GM23248 (cell line): ENCODE measurements around the gene MPDU1. TPM values are rescaled to one million over a fixed set of nuclear protein-coding genes. Genes with fewer than 3 reads are reported as not detected.

Source experiments
- DNase-seq: peaks from one replicate; pipeline ENCODE4 v3.0.0-alpha.2; 2015
- H2AFZ ChIP-seq: fragments of 200-600 bp; sonication (generic); 2 replicates; pipeline ENCODE4 v1.6.1; 2016; ENCODE audit warnings: antibody characterized with exemption
- H3F3A ChIP-seq: fragments of 200-600 bp; sonication (generic); 2 replicates; pipeline ENCODE4 v1.6.1; 2016; ENCODE audit warnings: mild to moderate bottlenecking, antibody characterized with exemption, mixed run types; ENCODE audit not compliant: insufficient read depth
- H3K27ac ChIP-seq: fragments of 200-600 bp; sonication (generic); 2 replicates; pipeline ENCODE4 v1.5.1; 2016; ENCODE audit warnings: mild to moderate bottlenecking
- H3K27me3 ChIP-seq: fragments of 200-600 bp; sonication (generic); replicated peaks from 2 replicates; pipeline ENCODE4 v1.6.1; 2016; ENCODE audit warnings: mild to moderate bottlenecking; ENCODE audit not compliant: insufficient read depth
- H3K36me3 ChIP-seq: fragments of 200-600 bp; sonication (generic); 2 replicates; pipeline ENCODE4 v1.6.1; 2016; ENCODE audit warnings: low read depth, mild to moderate bottlenecking
- H3K4me1 ChIP-seq: fragments of 200-600 bp; sonication (generic); 2 replicates; pipeline ENCODE4 v1.6.1; 2016; ENCODE audit warnings: mild to moderate bottlenecking; ENCODE audit not compliant: insufficient read depth
- H3K4me2 ChIP-seq: fragments of 200-600 bp; sonication (generic); one replicate; pipeline ENCODE4 v1.6.1; 2016; ENCODE audit warnings: mild to moderate bottlenecking; ENCODE audit not compliant: unreplicated experiment
- H3K4me3 ChIP-seq: fragments of 200-600 bp; sonication (generic); 2 replicates; pipeline ENCODE4 v1.5.1; 2016; ENCODE audit warnings: mild to moderate bottlenecking
- H3K79me2 ChIP-seq: fragments of 200-600 bp; sonication (generic); 2 replicates; pipeline ENCODE4 v1.6.1; 2016; ENCODE audit warnings: mild to moderate bottlenecking; ENCODE audit not compliant: insufficient read depth
- H3K9ac ChIP-seq: fragments of 200-600 bp; sonication (generic); 2 replicates; pipeline ENCODE4 v1.6.1; 2016; ENCODE audit warnings: mild to moderate bottlenecking
- H3K9me2 ChIP-seq: fragments of 200-600 bp; sonication (generic); 2 replicates; pipeline ENCODE4 v1.6.1; 2016; ENCODE audit warnings: mixed run types, mild to moderate bottlenecking, moderate library complexity; ENCODE audit not compliant: insufficient read depth
- H3K9me3 ChIP-seq: fragments of 200-600 bp; sonication (generic); one replicate; pipeline ENCODE4 v1.6.1; 2017; ENCODE audit warnings: low read depth
- H4K20me1 ChIP-seq: fragments of 200-600 bp; sonication (generic); 2 replicates; pipeline ENCODE4 v1.6.0; 2016; ENCODE audit not compliant: insufficient read depth
- EZH2 ChIP-seq: fragments of 200-600 bp; sonication (generic); IDR thresholded peaks from 2 replicates; pipeline ENCODE4 v1.6.1; 2018; ENCODE audit warnings: antibody characterized with exemption, mild to moderate bottlenecking; ENCODE audit not compliant: insufficient read depth, poor library complexity, severe bottlenecking
- EZH2phosphoT487 ChIP-seq: fragments of 200-600 bp; sonication (generic); IDR thresholded peaks from 2 replicates; pipeline ENCODE4 v1.6.1; 2018; ENCODE audit warnings: antibody characterized with exemption, moderate library complexity, mild to moderate bottlenecking, low read depth; ENCODE audit not compliant: insufficient read depth
- WGBS, 2 experiments: methylation state at CpG; one replicate each; pipeline ENCODE4 v1.1.6; 2015 to 2017; ENCODE audit warnings: low lambda C conversion rate in 2 of 2, low coverage in 1 of 2; ENCODE audit errors: missing lambda C conversion rate in 2 of 2; 5-methylcytosine and 5-hydroxymethylcytosine counted together
- in situ Hi-C: fragments of 300-500 bp; cut with MboI; formaldehyde crosslinking; loops from 2 replicates; pipeline ENCODE4 v1.15.0; 2020
- polyA plus RNA-seq: library from polyadenylated mRNA; unstranded; fragments of >200 nt; fragmentation: Nextera tagmentation; extraction: Ambion mirVana; gene quantifications from 2 replicates; pipeline ENCODE4 v1.2.1, GENCODE V29; 2016
- total RNA-seq: library from RNA; depleted of rRNA; stranded (reverse); fragments of >200 nt; shearing (Covaris generic); gene quantifications from 2 replicates; pipeline ENCODE4 v1.2.3, GENCODE V29; 2014

MPDU1 gene
- total and polyA plus RNA-seq, 2 experiments from 2014 or later, result 65.9 to 195 TPM

DNA sequence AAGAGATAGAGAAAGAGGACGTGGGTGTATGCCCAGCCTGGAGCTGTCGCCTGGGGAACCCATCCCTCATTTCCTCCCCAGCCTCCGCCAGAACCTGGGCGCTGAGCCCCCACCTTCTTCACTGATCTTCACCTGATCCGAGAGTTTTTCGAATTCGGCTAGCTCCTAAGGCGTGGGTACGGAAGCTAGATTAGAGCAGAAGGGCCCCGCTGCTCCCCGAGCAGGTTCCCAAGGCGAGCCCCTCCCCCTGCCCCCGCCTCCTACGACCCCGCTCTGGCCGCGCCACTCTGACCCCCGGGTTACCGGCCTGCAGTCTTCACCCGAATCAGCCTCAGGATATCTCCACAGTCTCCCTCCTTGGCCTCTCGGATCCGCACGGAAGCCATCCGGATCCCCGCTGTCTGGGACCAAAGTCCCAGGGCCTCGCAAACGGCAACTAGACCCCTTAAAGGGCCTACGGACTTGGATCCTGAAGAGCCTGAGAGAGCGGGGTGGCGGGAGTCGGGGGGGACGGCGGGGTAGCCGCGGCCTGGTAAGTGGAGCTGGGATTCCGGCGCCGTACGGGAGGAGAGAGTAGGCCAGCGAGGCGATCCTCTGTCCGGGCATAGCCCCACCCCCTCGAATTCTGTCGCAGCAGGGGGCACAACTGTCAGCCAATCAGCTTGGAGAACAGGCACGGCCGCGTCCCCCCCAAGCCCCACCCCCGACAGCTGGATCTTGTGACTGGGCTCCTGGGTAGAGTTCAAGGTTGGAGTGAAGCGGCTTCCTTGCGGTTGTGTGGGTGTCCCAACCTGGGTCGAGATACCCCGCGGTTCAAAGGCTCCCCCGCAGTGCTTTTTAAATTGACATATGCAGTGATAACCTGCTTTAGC, 43.8 kb downstream of the MPDU1 start, which contains the start of gene SAT2:
TSS of gene SAT2 (minus strand) at position 572 of the 872 bp plus-strand sequence. CDS start at position 386, 186 bp downstream.
- no peaks in the 10 kb centered on the region for H3K27me3 ChIP-seq
- H2AFZ ChIP-seq, result peak within 1 kb of the TSS; percentile 89
- H3K4me2 ChIP-seq, result peak within 1 kb of the TSS; percentile 90
- peak within 1 kb of the TSS; percentile 99 for H3K9ac ChIP-seq
- peak within 1 kb of the TSS; percentile 99 for H3K4me3 ChIP-seq
- H3K27ac ChIP-seq, result peak within 1 kb of the TSS; percentile 88
- DNase-seq, result peak; percentile 96
- H3F3A ChIP-seq, result no peaks in the 10 kb centered on the region
- H3K9me2 ChIP-seq, result no peaks in the 10 kb centered on the region
- H3K79me2 ChIP-seq, result peaks cover 12% of the 10 kb centered on the region
- H4K20me1 ChIP-seq, result no peaks in the 10 kb centered on the region
- in situ Hi-C loops, result no loop called here
- H3K36me3 ChIP-seq, result no peaks in the 10 kb centered on the region
- no peaks in the 10 kb centered on the region for H3K4me1 ChIP-seq
- TF ChIP-seq EZH2phosphoT487 (no peak), EZH2 (no peak)
- 2 to 3% methylated on average over 41 to 52 of the region's 54 CpGs for WGBS, 2 experiments
- H3K9me3 ChIP-seq, result no peaks in the 10 kb centered on the region

DNA sequence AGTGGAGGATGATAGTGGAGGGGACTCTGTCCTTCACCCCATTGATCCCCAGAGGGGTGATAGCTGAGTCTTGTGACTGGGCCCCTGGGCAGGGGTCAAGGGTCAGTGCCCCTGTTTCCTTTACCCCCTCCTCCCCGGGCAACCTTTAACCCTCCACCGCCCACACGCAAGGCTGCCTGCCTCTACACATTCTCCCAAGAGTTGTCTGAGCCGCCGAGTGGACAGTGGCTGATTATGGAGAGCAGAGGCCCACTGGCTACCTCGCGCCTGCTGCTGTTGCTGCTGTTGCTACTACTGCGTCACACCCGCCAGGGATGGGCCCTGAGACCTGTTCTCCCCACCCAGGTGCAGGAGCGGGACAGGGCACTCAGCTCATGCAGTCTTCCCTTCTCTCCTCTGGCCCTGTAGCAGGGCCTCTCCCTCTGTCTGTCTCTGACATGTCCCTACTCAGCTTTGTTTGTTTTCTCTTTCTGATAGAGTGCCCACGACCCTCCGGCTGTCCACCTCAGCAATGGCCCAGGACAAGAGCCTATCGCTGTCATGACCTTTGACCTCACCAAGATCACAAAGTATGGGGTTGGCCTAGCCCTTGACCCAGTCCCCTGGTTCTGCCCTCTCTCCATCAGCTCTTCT, 46.4 kb downstream of the MPDU1 start, which contains the start of gene SHBG:
TSS of gene SHBG (plus strand) at position 197 of the 633 bp plus-strand sequence. CDS start at position 235, 38 bp downstream.
- Histone ChIP-seq H3K4me2 (no peak within 1 kb of the TSS), H3K9ac (no peak within 1 kb of the TSS), H4K20me1 (no peaks in the 10 kb centered on the region), H3K9me3 (no peaks in the 10 kb centered on the region), H3K79me2 (peaks cover 12% of the 10 kb centered on the region), H3K27ac (no peak within 1 kb of the TSS), H3K9me2 (no peaks in the 10 kb centered on the region), H3K36me3 (no peaks in the 10 kb centered on the region), H2AFZ (no peak within 1 kb of the TSS), H3K4me3 (no peak within 1 kb of the TSS), H3F3A (no peaks in the 10 kb centered on the region), H3K4me1 (no peaks in the 10 kb centered on the region), H3K27me3 (no peaks in the 10 kb centered on the region)
- WGBS, 2 experiments, result 74 to 82% methylated on average over 11 to 13 of the region's 13 CpGs
- no peak for DNase-seq
- in situ Hi-C loops, result loop anchor here (10.0 kb wide), 1 partner anchor 155 kb away; no protein-coding TSS in a partner anchor
- TF ChIP-seq EZH2phosphoT487, result no peak
- TF ChIP-seq EZH2, result no peak

DNA sequence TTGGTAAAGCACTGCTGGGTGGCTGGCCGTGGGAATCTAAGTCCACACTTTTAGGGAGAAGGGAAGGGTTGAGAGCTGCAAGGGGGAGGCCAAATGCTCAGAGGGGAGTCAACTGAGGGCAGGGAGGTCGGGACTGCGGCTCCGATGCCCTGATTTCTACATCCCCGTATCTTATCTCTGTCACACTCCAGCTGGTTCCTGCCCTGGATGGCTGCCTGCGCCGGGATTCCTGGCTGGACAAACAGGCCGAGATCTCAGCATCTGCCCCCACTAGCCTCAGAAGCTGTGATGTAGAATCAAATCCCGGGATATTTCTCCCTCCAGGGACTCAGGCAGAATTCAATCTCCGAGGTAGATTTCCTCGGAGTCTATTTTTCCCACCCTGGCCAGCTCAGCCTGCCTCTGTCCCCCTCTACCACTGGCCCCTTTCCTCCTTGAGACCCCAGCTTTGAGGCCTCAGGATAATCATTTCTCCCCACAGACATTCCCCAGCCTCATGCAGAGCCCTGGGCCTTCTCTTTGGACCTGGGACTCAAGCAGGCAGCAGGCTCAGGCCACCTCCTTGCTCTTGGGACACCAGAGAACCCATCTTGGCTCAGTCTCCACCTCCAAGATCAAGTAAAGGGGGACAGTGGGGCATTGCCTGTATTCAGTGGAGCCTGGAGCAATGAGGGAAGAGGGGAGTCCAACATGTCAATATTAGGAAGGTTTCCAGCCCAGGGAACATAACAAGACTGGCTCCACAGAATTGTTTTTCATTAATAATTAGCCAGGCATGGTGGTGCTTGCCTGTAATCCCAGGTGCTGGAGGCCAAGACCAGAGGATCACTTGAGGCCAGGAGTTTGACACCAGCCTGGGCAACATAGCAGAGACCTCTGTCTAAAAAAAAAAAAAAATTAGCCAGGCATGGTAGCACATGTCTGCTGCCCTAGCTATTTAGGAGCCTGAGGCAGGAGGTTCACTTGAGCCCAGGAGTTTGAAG, 48.0 kb downstream of the MPDU1 start:
- Histone ChIP-seq H3F3A (no peaks in the 10 kb centered on the region), H3K9ac (no peak overlapping the region), H3K27ac (no peak overlapping the region), H3K36me3 (no peaks in the 10 kb centered on the region), H4K20me1 (no peaks in the 10 kb centered on the region), H3K4me3 (no peak overlapping the region), H2AFZ (no peak overlapping the region), H3K79me2 (peaks cover 5% of the 10 kb centered on the region), H3K9me3 (no peaks in the 10 kb centered on the region), H3K4me1 (no peaks in the 10 kb centered on the region), H3K4me2 (no peak overlapping the region), H3K27me3 (no peaks in the 10 kb centered on the region), H3K9me2 (no peaks in the 10 kb centered on the region)
- WGBS, 2 experiments, result 67 to 73% methylated on average over 11 of the region's 11 CpGs
- no peak for DNase-seq
- in situ Hi-C loops, result loop anchor here (10.0 kb wide), 1 partner anchor 153 kb away; no protein-coding TSS in a partner anchor
- no peak for TF ChIP-seq EZH2
- TF ChIP-seq EZH2phosphoT487, result no peak
